ENCODE results near the gene IFI6. TPM values are rescaled to one million over a fixed set of nuclear protein-coding genes. Genes with fewer than 3 reads are reported as not detected.
"Not testable (repeated sequence)": the region's sequence is repeated elsewhere in the genome, so short reads cannot be mapped to it uniquely, and the experiment has no call there.

The IFI6 gene
- total RNA-seq, 2 experiments from 2014 or later = 57.7 to 64.5 TPM

- Mint-ChIP-seq H3K27ac (peak overlapping the region; percentile 87), H3K36me3 (no peaks in the 10 kb centered on the region), H3K9me3 (no peaks in the 10 kb centered on the region), H3K4me3 (peak overlapping the region; percentile 51), H3K4me1 (peaks cover 65% of the 10 kb centered on the region), H3K27me3 (no peaks in the 10 kb centered on the region)
- DNase-seq = peak; percentile 85
These were observed 39.4 kb downstream of the IFI6 start for GRCh38 chr1:27632387-27633297.

GRCh38 chr1:27630859-27631491 is 41.0 kb downstream of the IFI6 start:
- no peaks in the 10 kb centered on the region for H3K36me3 Mint-ChIP-seq
- H3K27ac Mint-ChIP-seq = no peak overlapping the region
- H3K4me1 Mint-ChIP-seq = peaks cover 59% of the 10 kb centered on the region
- no peaks in the 10 kb centered on the region for H3K9me3 Mint-ChIP-seq
- no peaks in the 10 kb centered on the region for H3K27me3 Mint-ChIP-seq
- no peak overlapping the region for H3K4me3 Mint-ChIP-seq
- DNase-seq = no peak

GRCh38 chr1:27628712-27629111 is 43.3 kb downstream of the IFI6 start:
- no peak overlapping the region for H3K4me3 Mint-ChIP-seq

DNA sequence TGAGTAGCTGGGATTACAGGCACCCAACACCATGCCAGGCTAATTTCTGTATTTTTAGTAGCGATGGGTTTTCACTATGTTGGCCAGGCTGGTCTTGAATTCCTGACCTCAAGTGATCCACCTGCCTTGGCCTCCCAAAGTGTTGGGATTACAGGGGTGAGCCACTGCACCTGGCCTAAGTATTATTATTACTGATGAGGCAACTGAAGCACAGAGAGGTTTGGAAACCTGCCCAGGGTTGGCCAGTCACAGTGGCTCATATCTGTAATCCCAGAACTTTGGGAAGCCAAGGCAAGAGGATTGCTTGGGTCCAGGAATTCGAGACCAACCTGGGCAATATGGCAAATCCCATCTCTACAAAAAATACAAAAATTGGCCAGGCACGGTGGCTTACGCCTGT is 44.3 kb downstream of the IFI6 start:
- not testable (repeated sequence) for H3K9me3 Mint-ChIP-seq, H3K36me3 Mint-ChIP-seq, DNase-seq, H3K4me3 Mint-ChIP-seq, H3K27ac Mint-ChIP-seq, H3K27me3 Mint-ChIP-seq
- peaks cover 49% of the 10 kb centered on the region for H3K4me1 Mint-ChIP-seq

More at GRCh38 chr1:27628712-27629111, 43.3 kb downstream of the IFI6 start:
- Mint-ChIP-seq H3K4me1 (peaks cover 51% of the 10 kb centered on the region), H3K36me3 (no peaks in the 10 kb centered on the region), H3K27me3 (no peaks in the 10 kb centered on the region), H3K9me3 (no peaks in the 10 kb centered on the region), H3K27ac (no peak overlapping the region)
- DNase-seq = no peak

DNA sequence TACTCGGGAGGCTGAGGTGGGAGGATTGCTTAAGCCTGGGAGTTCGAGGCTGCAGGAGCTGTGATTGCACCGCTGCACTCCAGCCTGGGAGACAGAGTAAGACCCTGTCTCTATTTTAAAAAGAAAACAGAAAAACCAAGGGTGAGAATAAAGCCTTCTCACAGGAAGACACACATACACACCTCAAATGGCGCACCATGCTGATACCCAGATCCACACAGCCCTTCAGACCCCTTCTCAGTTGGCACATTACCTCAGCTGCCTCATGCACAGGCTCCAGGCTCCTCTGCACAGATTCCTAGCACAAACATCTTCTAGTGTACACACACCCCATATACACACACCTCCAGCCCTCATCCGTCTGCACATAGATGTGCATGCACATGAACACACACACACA is 44.9 kb downstream of the IFI6 start:
- Mint-ChIP-seq H3K4me3 (no peak overlapping the region), H3K27ac (no peak overlapping the region), H3K27me3 (no peaks in the 10 kb centered on the region), H3K36me3 (no peaks in the 10 kb centered on the region), H3K9me3 (no peaks in the 10 kb centered on the region), H3K4me1 (peaks cover 44% of the 10 kb centered on the region)
- DNase-seq = no peak

DNA sequence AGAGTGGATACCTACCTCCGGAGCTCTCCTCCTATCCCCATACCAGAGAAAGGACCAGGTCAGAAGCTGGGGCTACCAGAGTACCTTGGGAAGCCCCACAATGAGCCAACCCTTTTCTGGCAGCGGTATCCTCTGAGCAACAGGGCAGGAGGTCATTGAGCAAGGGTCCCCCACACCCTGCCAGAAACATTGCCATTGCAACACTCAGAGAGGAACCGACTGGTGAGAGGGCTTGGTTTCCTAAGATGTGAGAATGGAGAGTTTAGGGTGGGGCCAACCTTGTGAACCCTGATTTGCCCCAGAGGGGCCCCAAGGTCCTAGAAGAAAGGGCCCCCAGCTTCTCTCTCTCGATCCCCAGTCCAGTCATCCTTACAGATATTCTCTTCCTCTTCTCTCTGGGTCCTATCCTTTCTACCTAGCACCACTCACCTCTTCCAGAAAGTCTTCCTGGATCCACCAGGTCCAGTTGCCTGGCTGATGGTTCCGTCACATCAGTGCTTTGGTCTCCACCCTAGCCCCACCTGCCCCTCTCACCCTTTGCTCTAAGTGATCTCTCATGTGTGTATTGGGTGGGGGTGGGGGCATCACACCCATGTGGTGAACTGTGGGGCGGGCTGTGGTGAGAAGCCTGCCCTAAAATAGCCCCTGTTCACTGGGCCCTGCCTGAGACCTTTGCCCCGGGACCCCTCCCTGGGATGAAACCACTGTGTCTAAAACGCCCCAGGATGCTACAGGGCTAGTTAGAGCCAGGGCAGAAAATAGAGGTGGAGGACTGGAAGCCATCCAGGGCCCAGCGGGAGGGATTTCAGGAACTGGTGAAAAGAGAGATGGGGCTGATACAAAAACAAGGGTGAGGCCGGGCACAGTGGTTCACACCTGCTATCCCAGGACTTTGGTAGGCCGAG is 45.7 kb downstream of the IFI6 start:
- Mint-ChIP-seq H3K27ac (peak overlapping the region; percentile 74), H3K4me3 (peak overlapping the region; percentile 15), H3K27me3 (no peaks in the 10 kb centered on the region), H3K4me1 (peaks cover 36% of the 10 kb centered on the region), H3K9me3 (no peaks in the 10 kb centered on the region), H3K36me3 (no peaks in the 10 kb centered on the region)
- no peak for DNase-seq

GRCh38 chr1:27624467-27625178 is 47.4 kb downstream of the IFI6 start:
- H3K4me1 Mint-ChIP-seq = peaks cover 28% of the 10 kb centered on the region
- no peaks in the 10 kb centered on the region for H3K36me3 Mint-ChIP-seq
- no peak for DNase-seq
- H3K4me3 Mint-ChIP-seq = no peak overlapping the region
- H3K27ac Mint-ChIP-seq = no peak overlapping the region
- H3K27me3 Mint-ChIP-seq = no peaks in the 10 kb centered on the region
- no peaks in the 10 kb centered on the region for H3K9me3 Mint-ChIP-seq

DNA sequence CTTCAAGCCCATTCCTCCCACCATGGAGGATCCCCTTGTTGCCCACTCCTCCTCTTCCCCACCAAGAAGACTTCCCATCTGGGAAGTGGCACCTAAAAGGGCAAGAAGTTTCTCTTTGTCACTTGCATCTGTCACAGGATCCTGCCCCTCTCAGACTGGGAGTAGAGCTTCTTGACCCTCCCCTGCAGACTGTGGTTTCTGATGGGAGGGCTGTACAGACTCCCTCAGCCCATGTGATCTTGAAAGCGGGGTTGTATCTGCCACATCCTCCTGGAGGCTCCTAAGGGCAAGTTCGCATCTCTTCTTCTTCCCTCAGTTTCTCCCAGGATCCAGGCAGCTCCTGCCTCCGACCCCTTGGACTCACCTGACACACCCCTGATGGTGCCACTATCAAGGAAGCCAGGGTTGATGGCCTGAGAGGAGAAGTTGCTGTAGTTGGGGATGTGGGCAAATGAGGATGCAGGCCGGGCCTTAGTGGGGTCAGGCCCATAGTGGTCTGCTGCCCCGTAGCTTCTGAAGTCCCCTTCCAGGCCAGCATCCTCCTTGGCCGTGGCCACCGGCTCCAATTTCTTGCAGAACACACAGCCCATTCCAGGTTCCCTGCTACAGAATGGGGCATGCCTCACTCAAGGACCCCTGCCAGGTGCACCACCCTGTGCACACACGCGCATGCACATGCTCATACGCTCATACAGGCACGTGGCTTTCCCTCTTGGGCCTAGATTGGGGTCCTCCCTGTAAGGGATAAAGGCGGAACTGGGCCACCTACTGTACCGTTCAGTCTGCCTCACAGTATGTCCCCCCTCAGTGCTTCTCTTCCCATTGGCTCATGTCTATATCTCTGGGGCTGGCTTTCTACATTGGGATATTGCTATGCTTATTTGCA is 48.4 kb downstream of the IFI6 start:
- no peak overlapping the region for H3K4me3 Mint-ChIP-seq
- no peak for DNase-seq
- H3K27ac Mint-ChIP-seq = no peak overlapping the region
- H3K9me3 Mint-ChIP-seq = no peaks in the 10 kb centered on the region
- no peaks in the 10 kb centered on the region for H3K27me3 Mint-ChIP-seq
- H3K36me3 Mint-ChIP-seq = no peaks in the 10 kb centered on the region
- peaks cover 24% of the 10 kb centered on the region for H3K4me1 Mint-ChIP-seq

- no peak overlapping the region for H3K4me3 Mint-ChIP-seq
- H3K27ac Mint-ChIP-seq = no peak overlapping the region
- H3K9me3 Mint-ChIP-seq = no peaks in the 10 kb centered on the region
- H3K36me3 Mint-ChIP-seq = no peaks in the 10 kb centered on the region
- no peaks in the 10 kb centered on the region for H3K27me3 Mint-ChIP-seq
- H3K4me1 Mint-ChIP-seq = peaks cover 32% of the 10 kb centered on the region
- DNase-seq = no peak
These were observed 49.2 kb downstream of the IFI6 start for GRCh38 chr1:27622828-27623227.

- H3K36me3 Mint-ChIP-seq = no peaks in the 10 kb centered on the region
- no peaks in the 10 kb centered on the region for H3K9me3 Mint-ChIP-seq
- no peak for DNase-seq
- H3K4me1 Mint-ChIP-seq = peaks cover 41% of the 10 kb centered on the region
- no peak overlapping the region for H3K27ac Mint-ChIP-seq
- H3K27me3 Mint-ChIP-seq = no peaks in the 10 kb centered on the region
- H3K4me3 Mint-ChIP-seq = no peak overlapping the region
These were observed 50.7 kb downstream of the IFI6 start for GRCh38 chr1:27621051-27621920.

DNA sequence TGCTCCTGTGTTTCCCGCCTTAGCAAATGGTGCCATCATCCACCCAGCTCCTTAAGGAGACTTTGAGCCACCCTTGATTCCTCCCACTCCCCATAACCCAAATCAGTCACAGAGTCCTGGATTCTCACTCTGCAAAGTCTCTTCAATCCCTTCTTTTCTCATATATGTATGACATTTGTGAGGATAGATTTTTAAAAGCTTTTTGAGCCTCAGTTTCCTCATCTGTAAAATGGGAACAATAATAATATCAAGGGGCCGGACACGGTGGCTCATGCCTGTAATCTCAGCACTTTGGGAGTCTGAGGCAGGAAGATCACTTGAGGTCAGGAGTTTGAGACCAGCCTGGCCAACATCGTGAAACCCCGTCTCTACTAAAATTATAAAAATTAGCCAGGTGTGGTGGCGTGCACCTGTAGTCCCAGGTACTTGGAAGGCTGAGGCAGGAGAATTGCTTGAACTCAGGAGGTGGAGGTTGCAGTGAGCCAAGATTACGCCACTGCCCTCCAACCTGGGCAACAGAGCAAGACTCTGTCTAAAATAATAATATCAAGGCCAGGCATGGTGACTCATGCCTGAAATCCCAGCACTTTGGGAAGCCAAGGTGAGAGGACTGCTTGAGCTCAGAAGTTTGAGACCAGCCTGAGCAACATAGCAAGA is 52.1 kb downstream of the IFI6 start:
- H3K9me3 Mint-ChIP-seq, H3K4me3 Mint-ChIP-seq, H3K36me3 Mint-ChIP-seq, H3K27me3 Mint-ChIP-seq, DNase-seq, H3K27ac Mint-ChIP-seq: not testable (repeated sequence)
- H3K4me1 Mint-ChIP-seq = peaks cover 39% of the 10 kb centered on the region

DNA sequence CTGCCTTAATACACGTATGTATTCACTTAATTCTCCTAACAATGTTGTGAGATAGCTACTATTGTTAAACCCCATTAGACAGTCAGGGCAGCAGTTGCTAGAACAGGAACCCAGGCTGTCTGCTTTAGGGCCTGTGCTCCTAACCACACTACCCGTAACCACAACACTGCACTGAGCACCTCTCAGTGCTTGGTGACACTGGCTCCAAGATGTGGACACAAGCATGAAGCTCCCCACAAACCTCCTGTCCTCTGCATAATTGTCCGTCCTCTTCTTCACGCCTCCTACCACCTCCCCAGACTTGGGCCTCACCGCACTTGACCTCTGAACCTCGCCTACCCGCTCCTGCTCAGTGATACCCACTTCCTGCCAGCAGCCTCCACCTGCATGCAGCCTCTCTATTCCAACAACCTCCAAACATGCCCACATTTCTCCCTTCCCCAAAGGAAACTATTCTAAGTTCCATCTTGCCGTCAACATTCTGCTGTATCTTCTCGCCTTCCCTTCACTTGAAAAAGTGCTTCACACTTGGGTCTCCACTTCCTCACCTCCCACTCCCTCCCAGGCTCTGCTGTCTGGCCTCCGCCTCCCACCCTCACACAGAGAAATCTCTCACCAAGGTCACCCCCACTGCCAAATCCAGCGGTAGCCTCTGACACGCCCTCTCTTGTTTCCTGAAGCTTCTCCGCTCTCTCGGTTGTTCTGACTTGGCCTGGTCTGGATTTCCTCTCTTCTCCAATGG is 53.5 kb downstream of the IFI6 start:
- Mint-ChIP-seq H3K9me3 (no peaks in the 10 kb centered on the region), H3K4me3 (no peak overlapping the region)

More for the DNA sequence above, 53.5 kb downstream of the IFI6 start:
- no peak for DNase-seq
- Mint-ChIP-seq H3K4me1 (peaks cover 46% of the 10 kb centered on the region), H3K27me3 (no peaks in the 10 kb centered on the region), H3K27ac (peak overlapping the region; percentile 70), H3K36me3 (no peaks in the 10 kb centered on the region)
